Dedifferentiated amniotic fluid mesenchymal stem cell (primary cell): Measurements from ENCODE around the gene JARID2.

Experiments used
- DNase-seq: peaks from one replicate; pipeline ENCODE4 v3.0.0-alpha.2; 2016; ENCODE audit errors: extremely low spot score

The JARID2 gene

DNA sequence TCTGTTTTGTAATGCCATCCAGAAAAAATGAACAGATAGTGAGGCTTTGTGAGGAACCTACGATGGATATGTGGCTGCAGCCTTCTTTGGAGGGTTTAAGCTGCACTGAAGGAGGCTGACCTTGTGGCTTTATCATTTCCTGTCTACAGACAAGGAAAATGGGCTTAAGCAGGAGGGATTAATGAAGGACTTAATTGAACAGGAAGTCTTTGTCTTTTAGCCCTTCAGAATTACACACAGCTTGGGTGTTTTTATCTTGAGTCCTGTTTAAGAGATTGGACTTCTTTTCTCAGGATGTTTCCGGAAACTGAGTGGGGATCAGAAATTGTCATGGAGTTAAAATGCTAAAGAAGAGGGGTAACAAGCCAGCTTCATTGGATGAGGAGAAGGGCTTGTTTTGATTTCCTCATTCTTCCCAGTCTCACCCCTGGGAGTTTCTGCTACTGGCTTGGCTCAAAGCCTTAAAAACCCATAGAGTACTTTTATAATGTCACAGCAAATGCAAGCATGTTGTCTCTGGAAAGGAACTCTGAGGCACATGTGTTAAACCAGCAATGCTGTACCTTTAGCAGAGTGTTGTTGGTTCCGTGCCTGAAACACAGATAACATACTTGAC lies 193.6 kb downstream of the JARID2 start:
- DNase-seq, result no peak

DNA sequence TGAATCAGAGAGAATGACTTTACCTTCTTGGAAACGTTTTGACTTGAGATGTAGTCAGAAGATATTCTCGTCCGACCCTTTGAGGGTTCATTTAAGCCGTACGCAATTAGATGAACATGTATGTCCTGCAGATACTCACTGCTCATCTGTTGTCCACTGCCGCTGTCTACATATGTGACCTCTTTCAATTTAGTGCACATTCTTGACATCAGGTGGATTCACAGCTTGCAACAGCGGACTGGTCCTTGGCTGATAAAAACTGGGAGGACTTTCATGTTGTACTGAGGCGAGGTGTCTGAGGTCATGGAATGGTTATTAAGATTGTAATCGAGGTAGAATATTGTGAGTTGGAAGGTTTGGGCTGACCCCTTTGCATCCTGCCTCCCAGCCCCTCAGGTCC lies 194.2 kb downstream of the JARID2 start:
- no peak for DNase-seq

DNA sequence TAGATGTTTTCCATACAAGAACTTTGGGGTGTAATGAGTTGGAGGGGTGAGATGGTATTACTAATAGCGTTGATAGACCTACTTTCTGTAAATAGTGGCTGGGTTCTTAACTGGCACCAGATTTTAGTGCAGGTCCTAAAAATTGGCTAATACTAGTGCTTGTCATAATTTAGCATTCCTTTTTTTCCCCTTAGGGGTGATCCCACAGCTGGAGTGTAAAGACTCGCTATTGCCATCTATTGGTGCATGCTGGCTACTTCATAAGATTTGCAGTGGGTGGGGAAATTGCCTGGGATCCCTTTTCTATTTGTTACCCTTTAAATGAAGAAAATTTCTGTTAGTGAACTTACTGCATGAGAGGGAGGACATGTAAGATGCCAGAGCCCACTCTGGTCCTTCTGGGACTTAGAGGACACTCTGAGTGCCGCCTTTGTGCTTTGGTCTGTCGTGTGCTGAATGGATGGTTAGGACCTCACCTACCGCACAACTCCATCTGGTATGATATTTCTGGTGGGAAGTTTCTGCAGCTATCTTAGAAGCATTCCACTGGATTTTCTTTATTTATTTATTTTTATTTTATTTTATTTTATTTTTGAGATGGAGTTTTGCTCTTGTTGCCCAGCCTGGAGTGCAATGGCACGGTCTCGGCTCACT lies 195.5 kb downstream of the JARID2 start:
- peak; percentile 84 for DNase-seq

DNA sequence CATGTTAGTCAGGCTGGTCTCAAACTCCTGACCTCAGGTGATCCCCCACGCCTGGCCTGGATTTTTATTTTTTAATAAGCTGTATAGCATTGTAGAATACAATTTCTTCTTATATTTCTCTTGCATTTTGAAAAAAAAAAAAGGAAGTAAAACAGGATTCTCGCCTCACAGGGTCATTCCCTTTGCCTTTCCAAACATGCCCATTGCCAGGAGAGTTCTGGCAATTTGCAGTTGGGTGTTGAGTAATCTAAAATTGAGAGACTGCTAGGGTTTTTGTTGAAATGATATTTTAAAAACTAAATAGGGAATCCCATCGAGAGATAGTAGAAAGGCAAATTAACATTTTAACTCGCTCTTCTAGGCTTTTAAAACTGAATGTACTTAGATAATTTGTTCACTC lies 196.1 kb downstream of the JARID2 start:
- no peak for DNase-seq

DNA sequence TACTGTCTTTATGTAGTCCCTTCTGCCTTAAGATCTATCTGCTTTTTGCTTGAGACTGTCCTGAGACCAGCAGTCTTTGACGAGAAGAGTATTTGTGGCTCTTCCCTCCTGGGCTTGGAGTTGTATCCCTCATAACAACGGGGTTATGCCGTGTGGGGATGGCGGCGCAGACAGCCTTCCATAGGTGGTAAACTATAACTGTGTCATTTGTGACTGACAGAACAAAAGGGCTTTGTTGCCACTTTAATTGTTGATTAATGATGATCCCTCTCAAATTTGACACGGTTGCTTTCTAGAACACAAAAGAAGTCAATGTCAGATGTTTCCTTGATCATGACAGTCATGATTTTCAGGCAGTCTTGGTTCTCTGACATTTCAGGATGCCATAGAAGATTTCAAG lies 196.6 kb downstream of the JARID2 start:
- no peak for DNase-seq

DNA sequence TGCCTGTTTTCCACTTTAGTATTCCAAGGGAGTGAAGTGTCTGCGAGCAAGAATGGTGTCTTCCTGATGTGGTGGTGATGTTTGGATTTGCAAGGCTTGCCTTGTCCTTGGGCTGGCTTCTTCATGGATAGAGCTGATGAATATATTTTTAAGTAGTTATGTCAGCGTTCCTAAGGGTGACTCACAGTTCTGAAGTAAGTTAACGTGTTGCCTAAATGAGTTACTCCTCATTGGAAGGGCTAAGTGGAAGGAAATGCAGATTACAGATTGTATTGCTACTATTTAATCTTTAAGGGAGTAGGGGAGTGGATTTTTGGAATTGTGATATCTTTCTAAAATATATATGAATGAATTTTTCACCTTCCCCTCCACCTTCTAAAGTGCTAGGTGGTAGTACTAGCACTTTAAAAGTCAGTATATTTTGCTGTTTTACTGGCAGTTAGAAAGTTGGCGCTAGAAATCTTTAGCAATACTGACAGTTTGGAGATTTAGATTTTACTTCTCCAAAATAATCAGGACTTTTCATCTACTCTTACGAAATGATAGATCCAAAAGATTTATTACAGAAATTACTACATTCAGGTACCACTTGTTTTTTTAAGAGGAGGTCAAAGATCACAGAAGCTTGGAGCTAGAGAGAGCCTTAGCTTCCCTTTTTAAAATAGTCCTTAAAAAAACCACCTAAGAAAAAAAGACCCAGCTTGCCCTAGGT lies 197.4 kb downstream of the JARID2 start:
- DNase-seq, result peak; percentile 49

DNA sequence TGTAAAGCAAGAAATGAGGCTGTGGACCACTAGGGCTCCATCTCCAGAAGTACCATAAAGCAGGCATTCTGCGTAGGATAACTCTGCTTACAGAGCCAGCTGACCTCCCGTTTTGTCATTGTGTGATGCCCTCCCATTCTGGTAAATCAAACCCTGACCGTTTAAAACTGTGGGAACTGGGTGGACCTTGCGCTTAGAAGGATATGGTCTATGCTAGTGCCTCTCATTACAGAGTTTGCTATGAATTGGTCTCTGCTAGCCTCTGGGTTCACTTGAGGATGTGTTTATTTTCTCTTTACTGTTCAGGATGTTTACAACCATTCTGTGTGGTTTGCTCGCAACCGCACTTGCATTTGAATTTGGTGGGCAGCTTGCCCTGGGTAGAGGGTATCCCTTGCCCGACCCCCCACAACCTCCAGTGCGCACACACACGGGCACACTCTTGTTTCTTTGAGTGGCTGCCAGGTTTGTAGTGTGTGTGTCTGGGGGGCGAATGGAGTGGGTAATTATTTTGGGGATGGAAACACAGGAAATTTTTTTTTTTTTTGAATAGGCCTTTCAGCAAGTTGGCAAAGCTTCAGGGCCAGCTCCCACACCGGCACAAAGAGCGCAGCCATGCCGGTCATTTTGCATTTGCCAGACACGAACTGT lies 198.3 kb downstream of the JARID2 start:
- no peak for DNase-seq

DNA sequence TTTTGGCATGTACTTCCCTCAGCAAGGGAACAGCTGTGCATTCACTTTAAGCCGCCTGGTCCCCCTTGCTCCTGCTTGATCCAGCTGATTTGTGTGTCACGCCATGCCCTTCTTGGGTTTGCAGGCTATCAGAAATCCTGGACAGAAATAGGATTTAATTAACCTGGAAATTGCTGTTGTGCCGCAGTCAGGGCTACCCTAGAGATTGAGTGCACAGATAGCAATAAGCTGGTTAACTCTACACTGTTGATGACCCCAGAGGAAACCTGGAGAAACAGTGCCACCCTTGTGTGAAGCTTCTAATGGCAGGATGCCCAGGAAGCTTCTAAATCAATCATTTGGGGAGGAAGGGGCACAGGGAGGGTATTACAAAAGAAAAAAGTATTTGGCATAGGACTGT lies 199.0 kb downstream of the JARID2 start:
- no peak for DNase-seq

DNA sequence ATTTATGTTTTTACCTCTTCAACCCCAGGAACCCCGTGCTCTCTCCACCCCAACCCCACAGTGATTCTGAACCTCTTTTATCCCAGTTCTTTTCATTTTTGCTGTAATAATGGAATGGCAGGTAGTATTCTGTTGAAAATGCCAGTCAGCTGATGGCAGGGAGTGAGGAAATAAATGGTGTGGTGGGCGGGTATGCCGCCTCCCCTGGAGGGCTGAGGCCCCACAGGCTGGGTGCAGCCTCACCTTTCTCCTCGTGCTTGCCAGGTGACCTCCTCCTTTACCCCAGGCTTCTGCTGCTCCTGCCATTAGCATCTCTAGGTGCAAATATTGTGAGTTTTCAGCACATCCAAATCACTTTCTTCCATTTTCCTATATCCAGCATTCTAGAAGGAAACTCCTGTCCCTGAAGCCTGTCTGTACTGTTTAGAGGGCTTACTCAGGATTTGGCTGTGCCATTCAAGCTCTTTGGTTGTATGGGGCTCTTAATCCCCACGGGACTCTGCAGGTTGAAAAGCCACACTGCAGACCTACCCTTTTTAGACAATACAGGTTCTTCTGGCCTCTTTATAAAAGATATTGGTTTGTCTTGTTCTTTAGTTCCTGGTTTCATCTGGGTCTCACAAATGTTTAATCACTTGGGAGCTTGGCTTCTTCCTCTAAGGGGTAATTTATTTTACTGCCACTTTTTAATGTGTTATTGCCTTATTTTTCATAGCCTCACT lies 201.8 kb downstream of the JARID2 start:
- no peak for DNase-seq

DNA sequence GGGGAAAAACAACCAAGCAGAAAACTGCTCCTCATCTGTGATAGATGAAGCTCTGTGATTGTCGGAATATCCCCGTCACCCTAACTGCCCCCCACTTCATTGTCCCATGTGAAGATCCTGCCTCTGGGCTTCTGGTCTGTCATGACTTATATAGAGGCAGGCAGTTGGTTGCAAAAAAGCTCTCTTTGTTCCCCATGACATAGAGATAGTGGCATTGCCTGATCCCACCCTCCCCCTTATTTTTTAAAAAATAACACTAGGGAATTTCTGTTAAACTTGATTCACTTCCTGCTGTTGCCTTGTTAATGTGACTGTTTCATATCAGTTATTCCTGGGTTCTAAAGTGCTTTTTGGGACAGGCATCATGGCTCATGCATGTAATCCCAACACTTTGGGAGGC lies 203.1 kb downstream of the JARID2 start:
- no peak for DNase-seq

DNA sequence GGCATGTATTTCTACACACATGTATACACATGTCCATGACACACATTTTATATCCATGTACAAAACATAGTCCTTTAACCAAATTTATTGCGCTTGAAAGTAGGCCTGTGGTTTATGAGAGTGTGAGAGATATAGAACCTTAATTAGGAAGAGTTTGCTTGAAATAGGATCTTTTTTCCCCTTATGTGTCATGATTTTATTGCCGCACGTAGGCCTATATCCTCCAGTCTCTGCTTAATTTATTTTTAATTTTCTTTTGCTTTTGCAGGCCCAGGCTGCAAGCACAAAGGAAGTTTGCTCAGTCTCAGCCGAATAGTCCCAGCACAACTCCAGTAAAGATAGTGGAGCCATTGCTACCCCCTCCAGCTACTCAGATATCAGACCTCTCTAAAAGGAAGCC lies 205.9 kb downstream of the JARID2 start:
- no peak for DNase-seq

DNA sequence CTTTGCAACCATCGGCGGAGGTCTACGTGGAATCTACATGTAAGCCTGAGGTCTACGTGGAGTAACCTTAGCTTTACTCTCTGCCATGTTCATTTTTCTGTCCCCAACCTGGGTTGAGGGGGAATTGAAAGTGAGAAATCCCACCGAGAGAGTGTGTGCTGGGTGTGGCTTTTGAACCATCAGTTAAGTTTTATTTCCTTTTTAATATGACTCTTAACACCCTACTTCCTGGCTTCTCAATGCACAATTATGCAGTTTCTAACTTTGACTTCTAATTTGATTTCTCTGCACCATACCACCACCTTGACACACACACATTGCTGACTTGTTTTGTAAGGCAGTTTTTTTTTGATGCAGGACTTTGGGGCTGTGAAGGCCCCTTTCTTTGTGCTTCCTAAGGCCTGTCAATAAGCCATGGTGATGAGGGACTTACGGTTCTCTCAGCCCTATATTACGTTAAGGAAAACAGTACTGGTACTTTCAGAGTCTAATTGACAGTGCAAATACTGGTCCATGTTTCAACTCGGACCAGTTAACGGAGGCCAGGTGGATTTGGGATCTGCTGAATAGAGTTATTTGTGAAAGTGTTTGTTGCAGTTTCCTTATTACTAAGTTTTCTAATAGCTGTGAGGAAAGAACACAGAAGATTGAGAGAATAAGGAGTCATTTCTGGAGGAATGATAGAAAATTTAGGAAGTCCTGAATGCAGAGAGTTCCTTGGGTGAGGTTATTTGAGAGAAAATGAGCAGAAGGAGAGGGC lies 206.5 kb downstream of the JARID2 start:
- no peak for DNase-seq

DNA sequence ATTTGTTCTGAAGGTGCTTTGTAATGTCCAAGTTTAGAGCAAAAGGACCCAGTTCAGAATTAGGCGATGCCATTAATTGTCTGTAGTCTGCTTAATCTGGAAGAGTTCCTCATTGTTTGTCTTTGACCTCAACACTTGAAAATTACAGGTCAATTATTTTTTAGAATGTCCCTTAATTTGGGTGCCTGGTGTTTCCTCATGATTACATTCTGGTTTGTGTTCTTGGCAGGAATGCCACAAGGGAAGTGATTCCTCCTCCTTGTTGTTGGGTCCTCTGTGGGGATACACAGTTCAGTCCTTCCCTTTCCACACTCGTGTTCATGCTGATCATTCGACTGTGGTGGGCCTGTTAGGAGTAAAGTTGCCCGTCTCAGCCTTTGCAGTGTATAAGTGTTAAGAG lies 207.3 kb downstream of the JARID2 start:
- DNase-seq, result no peak

DNA sequence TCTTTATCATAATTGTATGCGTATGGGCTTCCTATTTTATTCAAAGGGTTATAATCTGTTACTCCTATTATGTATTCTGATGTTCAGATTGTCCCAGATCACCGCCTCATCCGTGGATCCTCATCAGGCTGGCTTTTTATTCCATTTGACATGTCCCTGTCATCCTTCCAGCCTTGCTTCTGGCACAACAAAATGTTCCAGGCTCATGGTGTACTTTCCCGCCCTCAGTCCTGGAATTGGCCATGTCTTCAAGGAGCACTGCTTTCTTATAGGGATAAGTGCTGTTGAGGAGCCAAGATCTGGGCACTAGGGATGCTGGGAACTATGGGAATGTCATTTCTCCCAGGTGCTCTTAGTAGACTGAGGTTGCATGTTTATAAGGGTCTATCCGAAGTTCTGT lies 207.8 kb downstream of the JARID2 start:
- DNase-seq, result no peak

DNA sequence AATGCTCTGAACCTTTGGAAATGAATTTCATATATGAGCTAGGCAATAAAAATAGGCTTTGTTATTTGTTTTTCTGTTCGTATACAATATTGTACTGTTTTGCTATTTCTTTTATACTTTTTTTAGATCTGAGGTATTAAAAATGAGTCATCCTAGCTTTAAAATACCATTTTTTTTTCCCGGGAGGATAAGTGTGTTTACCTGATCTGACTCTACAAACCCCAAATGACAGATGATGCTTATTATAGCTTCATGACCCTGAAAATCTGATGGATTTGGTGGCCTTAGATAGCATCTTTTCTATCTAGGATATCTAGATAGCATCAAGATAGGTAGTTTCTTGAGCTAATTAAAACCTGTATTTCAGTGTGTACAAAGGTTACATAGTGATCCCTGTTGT lies 210.6 kb downstream of the JARID2 start:
- DNase-seq, result no peak

DNA sequence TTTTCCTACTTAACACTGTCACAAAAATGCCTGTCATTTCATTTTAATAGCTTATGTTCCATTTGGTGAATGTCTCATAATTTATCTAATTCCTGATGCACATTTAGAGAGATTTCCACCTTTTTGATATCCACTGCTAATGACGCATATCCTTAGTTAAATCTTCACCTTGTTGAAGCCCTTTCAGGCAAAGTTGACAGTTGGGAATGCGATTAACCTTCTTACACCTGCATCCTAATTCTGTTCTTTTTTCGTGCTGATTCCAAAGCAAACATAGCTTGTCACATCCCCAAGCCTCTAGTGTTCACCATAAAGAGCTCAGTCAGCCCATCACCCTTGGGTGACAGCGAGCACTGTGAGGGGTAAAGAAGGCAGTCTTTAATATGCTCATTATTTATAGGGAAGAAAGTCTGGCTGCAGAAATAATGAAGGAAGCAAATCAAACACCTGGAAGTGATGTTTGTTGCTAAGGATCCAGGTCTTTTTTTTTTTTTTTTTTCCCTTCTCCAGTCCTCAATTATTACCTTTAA lies 211.3 kb downstream of the JARID2 start:
- no peak for DNase-seq

DNA sequence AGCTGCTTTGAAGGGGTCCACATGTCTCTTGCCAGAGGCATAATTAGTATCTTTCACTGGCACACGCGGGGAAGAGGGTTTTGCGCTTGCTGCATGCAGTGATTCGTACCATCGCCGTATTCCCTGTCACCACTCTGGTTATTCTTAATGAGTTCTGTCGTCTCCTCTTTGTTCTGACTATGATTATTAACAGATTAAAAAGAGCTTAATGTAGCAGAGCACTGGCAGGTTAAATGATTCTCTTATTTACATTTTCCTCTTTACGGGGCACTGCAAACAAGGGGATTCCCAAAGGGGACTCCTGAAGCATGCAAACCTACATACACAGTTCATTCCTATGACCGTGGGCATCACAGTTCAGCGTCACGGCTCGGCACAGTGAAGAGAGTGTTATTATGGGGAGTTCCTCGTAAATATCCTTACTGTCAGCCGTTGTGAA lies 212.2 kb downstream of the JARID2 start:
- no peak for DNase-seq

DNA sequence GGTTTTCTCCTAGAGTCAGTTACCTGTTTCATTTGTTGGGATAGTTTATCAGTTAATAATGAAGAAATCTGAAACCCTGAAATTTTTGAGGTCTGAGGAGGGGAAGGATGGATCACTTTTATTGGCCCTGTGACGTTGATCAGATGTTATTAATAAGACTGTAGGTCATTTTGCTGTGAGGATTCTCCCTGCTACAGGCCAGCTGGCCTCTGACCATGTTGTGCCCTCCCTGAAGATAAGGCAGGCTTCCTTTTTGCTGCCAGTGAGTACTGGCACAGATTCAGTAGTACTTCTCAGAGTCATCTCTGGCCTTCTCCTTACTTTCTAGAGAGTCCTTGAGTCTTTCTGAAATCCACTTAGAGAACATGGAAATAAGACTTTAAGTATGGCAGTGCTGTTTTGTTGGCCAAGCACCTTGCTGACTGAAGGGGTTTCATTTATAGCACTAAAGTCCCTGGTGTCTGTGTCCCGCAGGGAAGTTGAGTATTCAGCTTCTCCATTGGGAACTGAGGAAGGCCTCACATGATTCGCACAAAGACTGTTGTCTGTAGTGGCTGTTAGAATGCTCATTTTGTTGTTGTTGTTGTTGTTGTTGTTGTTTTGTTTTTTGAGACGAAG lies 214.3 kb downstream of the JARID2 start:
- no peak for DNase-seq

DNA sequence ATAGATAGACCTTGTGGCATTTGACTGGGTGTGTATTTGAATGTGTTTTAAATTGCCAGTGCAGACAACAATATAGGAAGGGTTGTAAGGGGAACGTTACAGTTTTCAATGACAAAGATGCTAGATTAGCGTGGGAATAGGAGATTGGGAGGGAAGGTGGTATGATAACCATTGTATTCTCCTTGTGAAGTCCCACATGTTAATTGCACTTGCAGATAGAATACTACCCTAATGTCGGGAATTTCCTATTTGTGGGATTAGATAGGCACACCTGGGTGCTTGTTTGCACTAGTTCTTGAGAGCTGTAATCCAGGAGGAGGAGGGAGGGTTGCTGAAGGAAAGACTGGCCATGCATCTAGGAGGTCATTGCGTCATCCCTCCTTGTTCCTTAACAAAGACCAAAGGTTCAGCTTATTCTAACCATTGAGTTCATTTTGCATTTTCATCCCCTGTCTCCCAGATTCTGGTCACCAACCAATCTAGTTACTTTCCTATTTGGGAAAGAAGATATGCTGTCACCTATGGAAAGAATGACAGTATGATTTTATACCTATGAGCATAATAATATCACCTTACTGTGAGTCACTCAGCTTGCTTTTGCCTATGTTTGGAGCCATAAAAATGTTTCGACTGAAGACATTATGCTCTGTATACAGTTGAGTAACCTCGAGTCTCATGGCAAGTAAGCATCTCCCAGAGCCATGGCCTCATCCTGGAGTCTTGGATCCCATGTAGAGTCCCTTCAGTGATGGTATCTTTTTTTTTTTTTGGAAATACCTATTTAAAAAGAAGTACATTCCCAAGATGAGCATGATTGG lies 215.5 kb downstream of the JARID2 start:
- no peak for DNase-seq

DNA sequence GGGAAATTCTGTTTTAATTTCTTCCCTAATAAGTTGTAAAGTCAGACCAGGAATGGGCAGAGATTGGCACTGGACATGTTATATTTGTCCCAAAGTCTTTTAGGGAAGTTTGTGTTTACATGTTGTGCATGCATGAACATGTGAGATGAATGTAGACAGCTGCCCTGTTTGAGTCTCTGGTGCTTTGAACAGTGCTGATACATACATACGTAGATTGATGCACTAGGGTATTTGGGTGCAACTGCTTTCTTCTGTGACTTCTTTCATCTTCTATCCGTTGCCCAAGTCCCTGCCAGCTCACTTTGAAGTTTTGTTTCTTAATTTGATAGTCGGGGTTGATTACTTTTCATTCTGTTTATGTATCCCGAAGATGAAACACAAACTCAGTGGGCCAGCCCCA lies 216.4 kb downstream of the JARID2 start:
- DNase-seq, result no peak
